GM19023 (cell line): ENCODE results near the gene ROBO1.

ENCODE experiments used
- ATAC-seq: cut with Tn5 transposase; IDR thresholded peaks from one replicate; pipeline ENCODE4 v1.9.1; 2021; ENCODE audit warnings: mild to moderate bottlenecking, moderate library complexity; ENCODE audit not compliant: unreplicated experiment

Gene ROBO1

GRCh38 chr3:79478620-79479019 lies 289.2 kb downstream of the ROBO1 start:
- ATAC-seq: no peak

GRCh38 chr3:79477242-79477641 lies 290.6 kb downstream of the ROBO1 start:
- no peak for ATAC-seq

- no peak for ATAC-seq
Observed at GRCh38 chr3:79473993-79474392, 293.8 kb downstream of the ROBO1 start.

- ATAC-seq: no peak
Observed at GRCh38 chr3:79467721-79468120, 300.1 kb downstream of the ROBO1 start.

- no peak for ATAC-seq
Observed at GRCh38 chr3:79461129-79461792, 306.5 kb downstream of the ROBO1 start.

GRCh38 chr3:79453600-79453999 lies 314.2 kb downstream of the ROBO1 start:
- ATAC-seq: no peak

GRCh38 chr3:79436387-79436786 lies 331.4 kb downstream of the ROBO1 start:
- no peak for ATAC-seq

- ATAC-seq: no peak
Observed at GRCh38 chr3:79427081-79427480, 340.7 kb downstream of the ROBO1 start.

GRCh38 chr3:79424811-79425210 lies 343.0 kb downstream of the ROBO1 start:
- ATAC-seq: no peak

- ATAC-seq: no peak
Observed at GRCh38 chr3:79423417-79423816, 344.4 kb downstream of the ROBO1 start.

- ATAC-seq: no peak
Observed at GRCh38 chr3:79421273-79421672, 346.5 kb downstream of the ROBO1 start.

GRCh38 chr3:79418855-79419621 lies 348.8 kb downstream of the ROBO1 start:
- ATAC-seq: no peak

GRCh38 chr3:79415356-79415755 lies 352.4 kb downstream of the ROBO1 start:
- ATAC-seq: no peak

- ATAC-seq: no peak
Observed at GRCh38 chr3:79414806-79415205, 353.0 kb downstream of the ROBO1 start.

- ATAC-seq: no peak
Observed at GRCh38 chr3:79414035-79414434, 353.8 kb downstream of the ROBO1 start.

- ATAC-seq: no peak
Observed at GRCh38 chr3:79412537-79412936, 355.3 kb downstream of the ROBO1 start.

GRCh38 chr3:79410617-79411016 lies 357.2 kb downstream of the ROBO1 start:
- no peak for ATAC-seq

GRCh38 chr3:79410136-79410535 lies 357.7 kb downstream of the ROBO1 start:
- no peak for ATAC-seq

- no peak for ATAC-seq
Observed at GRCh38 chr3:79406175-79406574, 361.6 kb downstream of the ROBO1 start.

GRCh38 chr3:79405183-79405582 lies 362.6 kb downstream of the ROBO1 start:
- ATAC-seq: no peak

GRCh38 chr3:79396595-79396994 lies 371.2 kb downstream of the ROBO1 start:
- ATAC-seq: no peak

GRCh38 chr3:79392479-79392878 lies 375.3 kb downstream of the ROBO1 start:
- no peak for ATAC-seq

GRCh38 chr3:79390352-79390751 lies 377.4 kb downstream of the ROBO1 start:
- ATAC-seq: no peak
